Measurements from ENCODE around the gene RNF167. TPM values are rescaled to one million over a fixed set of nuclear protein-coding genes. Genes with fewer than 3 reads are reported as not detected.

RNF167 gene
- total and polyA plus RNA-seq, 2 of the 8 experiments (the other 6 are each of a cell fraction or from before 2014, with no cell fraction given) = 140 to 281 TPM

GRCh38 chr17:4908711-4909496 lies 31.2 kb upstream of the RNF167 start:
- Histone ChIP-seq H3K27me3 (replicated peaks in 1 of 4; ENCODE audit: control insufficient read depth in 3 of 4, extremely low read depth in 1 of 4, insufficient read depth in 3 of 4, low read length in 3 of 4) (no peaks in the 10 kb centered on the region), H2BK5ac (ENCODE audit: low read depth, low read length) (peak overlapping the region; percentile 88; the same call in 1 of the 2 replicates), H2AK5ac (ENCODE audit: low read depth, low read length) (peak overlapping the region; percentile 84; the same call in 1 of the 2 replicates), H4K20me1 (replicated peaks in 1 of 2; ENCODE audit: control insufficient read depth in 1 of 2, insufficient read depth in 2 of 2, low read length in 2 of 2) (peaks cover 0 to 3% of the 10 kb centered on the region in 2 experiments), H3K23me2 (ENCODE audit: low read depth, low read length) (peaks cover 6% of the 10 kb centered on the region; the same call in 1 of the 2 replicates), H3K36me3 (ENCODE audit: control insufficient read depth in 2 of 4, insufficient read depth in 4 of 4, low read length in 3 of 4) (no peaks in the 10 kb centered on the region), H3K4me1 (replicated peaks in 1 of 4; ENCODE audit: control insufficient read depth in 3 of 4, insufficient read depth in 4 of 4, low read length in 3 of 4) (peaks cover 0 to 10% (median 4%) of the 10 kb centered on the region in 4 experiments; a peak in 5 of 7 replicates), H4K5ac (ENCODE audit: insufficient read length, low read depth, low read length) (no peak overlapping the region), H2BK120ac (replicated peaks; ENCODE audit: low read depth, low read length) (peak overlapping the region; percentile 43), H2BK20ac (ENCODE audit: low read length) (peak overlapping the region; percentile 66; the same call in 1 of the 2 replicates), H3K9ac (replicated peaks in 1 of 4; ENCODE audit: extremely low read depth in 1 of 4, low read depth in 3 of 4, low read length in 3 of 4) (no peak overlapping the region), H4K8ac (ENCODE audit: extremely low read depth, insufficient read depth, low read length) (peak overlapping the region; percentile 60; the same call in 1 of the 2 replicates), H3K23ac (ENCODE audit: insufficient read length) (no peak overlapping the region), H2BK15ac (ENCODE audit: low read length) (peak overlapping the region; percentile 92), H3K27ac (ENCODE audit: low read depth, low read length) (no peak overlapping the region), H3K56ac (replicated peaks; ENCODE audit: insufficient read length, low read depth, low read length) (peak overlapping the region; percentile 75), H3K79me1 (ENCODE audit: low read depth, low read length) (no peaks in the 10 kb centered on the region), H3K79me2 (ENCODE audit: control insufficient read depth in 1 of 2, insufficient read depth in 2 of 2, low read length in 2 of 2) (no peaks in the 10 kb centered on the region), H3K9me3 (ENCODE audit: insufficient read depth in 2 of 2, low read depth in 1 of 2, low read length in 1 of 2) (no peaks in the 10 kb centered on the region), H3K4me3 (ENCODE audit: extremely low read depth in 1 of 4, insufficient read depth in 2 of 4, low read depth in 3 of 4, low read length in 4 of 4) (no peak overlapping the region), H3K4me2 (ENCODE audit: insufficient read depth in 1 of 2, low read depth in 2 of 2, low read length in 2 of 2) (peak overlapping the region in 1 of 2 experiments; percentile 3; a peak in 1 of 4 replicates), H2AFZ (ENCODE audit: low read length) (no peak overlapping the region), H4K91ac (replicated peaks; ENCODE audit: insufficient read length, low read length) (peak overlapping the region; percentile 93), H3K4ac (replicated peaks; ENCODE audit: insufficient read length, low read depth, low read length) (no peak overlapping the region), H3K14ac (ENCODE audit: insufficient read length) (no peak overlapping the region), H2BK12ac (ENCODE audit: low read depth, low read length) (peak overlapping the region; percentile 95), H3K18ac (ENCODE audit: extremely low read depth, low read length) (peak overlapping the region; percentile 38; the same call in 1 of the 2 replicates)
- CTCF ChIA-PET (ENCODE audit: partially characterized antibody) = interaction anchor here (0.6 to 3.4 kb wide), 41 partner anchors 9 to 838 kb away, joined by 3 to 33 read pairs (median 4); partner anchors contain the start of genes C17orf107, CAMTA2, ENO3 and RNF167
- POLR2A ChIA-PET (ENCODE audit: partially characterized antibody) = interaction anchor here (0.7 to 4.4 kb wide), 19 partner anchors 9 to 200 kb away, joined by 3 to 23 read pairs (median 6); partner anchors contain the start of genes C17orf107, PFN1, RNF167 and SLC25A11
- FAIRE-seq = peak; percentile 69
- DNase-seq (ENCODE audit: low read depth in 1 of 2, low spot score in 2 of 2) = peak; percentile 81 to 93
- 40% methylated on average over 20 of the region's 20 CpGs; no CpG with 5 or more reads in 1 of the 2 experiments for WGBS, 2 experiments (ENCODE audit: extremely low coverage in 1 of 2, insufficient coverage in 1 of 2, insufficient read length in 1 of 2, insufficient replicate concordance in 2 of 2, low coverage in 1 of 2, low lambda C conversion rate in 2 of 2, missing lambda C conversion rate in 1 of 2)
- TF ChIP-seq ATF3 (IDR thresholded peaks at IDR 0.05; ENCODE audit: insufficient read depth, low read depth, low read length) = no peak
- no peak for TF ChIP-seq BACH1 (IDR thresholded peaks at IDR 0.05; ENCODE audit: low read length)
- TF ChIP-seq SP4 (IDR thresholded peaks at IDR 0.05; ENCODE audit: low read length) = 0 out of 2 replicates have a peak, but pooled peaks have one; percentile 56
- TF ChIP-seq CREB1 (IDR thresholded peaks at IDR 0.05) = no peak
- peak; percentile 40; the same call in 1 of the 2 replicates for TF ChIP-seq TAF1 (IDR thresholded peaks at IDR 0.05; ENCODE audit: low read depth, low read length)
- 0 out of 2 replicates have a peak, but pooled peaks have one; percentile 33 for TF ChIP-seq TCF12 (IDR thresholded peaks at IDR 0.05; ENCODE audit: low read depth, low read length)
- peak; percentile 79 to 88 for TF ChIP-seq RAD21 (IDR thresholded peaks at IDR 0.05 in 1 of 2, conservative IDR thresholded peaks at IDR 0.05 in 1 of 2; ENCODE audit: low read depth in 2 of 2, low read length in 2 of 2)
- TF ChIP-seq SIX5 (IDR thresholded peaks at IDR 0.05; ENCODE audit: low read depth, low read length) = no peak
- peak; percentile 55 for TF ChIP-seq CEBPB (IDR thresholded peaks at IDR 0.05; ENCODE audit: low read depth, low read length)
- no peak for TF ChIP-seq POLR2AphosphoS5 (IDR thresholded peaks at IDR 0.05; ENCODE audit: low read depth, low read length)
- no peak for TF ChIP-seq HDAC2 (IDR thresholded peaks at IDR 0.05; ENCODE audit: borderline replicate concordance in 1 of 2, low read depth in 2 of 2, low read length in 2 of 2)
